ENCODE data around the gene STK11.
"Not testable (repeated sequence)": the region's sequence is repeated elsewhere in the genome, so short reads cannot be mapped to it uniquely, and the experiment has no call there.

GRCh38 chr19:1208830-1209229, 3.3 kb downstream of the STK11 start:
- TF ChIP-seq FOS (IDR thresholded peaks at IDR 0.05; ENCODE audit: low read depth, low read length); POLR2A (IDR thresholded peaks at IDR 0.05; ENCODE audit: low read depth, low read length); CTCF (conservative IDR thresholded peaks at IDR 0.05; ENCODE audit: low read depth, low read length); SMC3 (IDR thresholded peaks at IDR 0.05; ENCODE audit: low read depth, low read length); CHD1 (IDR thresholded peaks at IDR 0.05; ENCODE audit: low read depth, low read length); RAD21 (IDR thresholded peaks at IDR 0.05; ENCODE audit: low read length); RCOR1 (IDR thresholded peaks at IDR 0.05; ENCODE audit: insufficient replicate concordance, low read length); CEBPB (IDR thresholded peaks at IDR 0.05; ENCODE audit: low read depth, low read length); MAFK (IDR thresholded peaks at IDR 0.05; ENCODE audit: low read depth, low read length); RFX5 (IDR thresholded peaks at IDR 0.05; ENCODE audit: low read depth, low read length); USF2 (IDR thresholded peaks at IDR 0.05; ENCODE audit: low read depth, low read length); MXI1 (IDR thresholded peaks at IDR 0.05; ENCODE audit: borderline replicate concordance, low read depth, low read length); ELK1 (IDR thresholded peaks at IDR 0.05; ENCODE audit: borderline replicate concordance, low read depth, low read length): not testable (repeated sequence)

Data from IMR-90 (cell line).